Stimulated activated naive CD8-positive, alpha-beta T cell treated with anti-CD3 and anti-CD28 coated beads, Interleukin-15, amount 100 ng/mL, for 72 hours (primary cell): ENCODE data around the gene DSCAML1.

Experiments
- ATAC-seq: fragments of 150-1000 bp; cut with Tn5 transposase; 2 replicates; pipeline ENCODE4 v1.10.0; 2021; ENCODE audit warnings: mild to moderate bottlenecking, moderate library complexity
- DNase-seq, 2 donors: peaks; one replicate each; pipeline ENCODE4 v3.0.0; 2021 to 2022
- H3K27ac Mint-ChIP-seq, 2 donors: one replicate each; pipeline ENCODE4 v1.8.0; 2022; ENCODE audit warnings: mild to moderate bottlenecking in 2 of 2, mixed read lengths in 2 of 2, moderate library complexity in 2 of 2
- H3K27me3 Mint-ChIP-seq: one replicate; pipeline ENCODE4 v1.8.0; 2022; ENCODE audit warnings: mixed read lengths
- H3K4me1 Mint-ChIP-seq: one replicate; pipeline ENCODE4 v1.8.0; 2022; ENCODE audit warnings: mild to moderate bottlenecking, mixed read lengths
- H3K4me3 Mint-ChIP-seq, 2 donors: one replicate each; pipeline ENCODE4 v1.8.0; 2022; ENCODE audit warnings: mild to moderate bottlenecking in 2 of 2, mixed read lengths in 2 of 2, moderate library complexity in 1 of 2
- H3K9me3 Mint-ChIP-seq, 2 donors: one replicate each; pipeline ENCODE4 v1.8.0; 2022; ENCODE audit warnings: mixed read lengths in 2 of 2

DSCAML1 gene

GRCh38 chr11:117618982-117619355 is 178.0 kb downstream of the DSCAML1 start:
- H3K4me3 Mint-ChIP-seq, result no peak overlapping the region
- H3K27me3 Mint-ChIP-seq, result peaks cover 8% of the 10 kb centered on the region
- H3K4me1 Mint-ChIP-seq, result no peaks in the 10 kb centered on the region
- no peak overlapping the region for H3K27ac Mint-ChIP-seq
- no peak for ATAC-seq
- H3K9me3 Mint-ChIP-seq, result peaks cover 0 to 7% of the 10 kb centered on the region in 2 donors
- DNase-seq, result no peak

GRCh38 chr11:117618302-117618981 is 178.6 kb downstream of the DSCAML1 start:
- no peak overlapping the region for H3K27ac Mint-ChIP-seq
- H3K4me3 Mint-ChIP-seq, result no peak overlapping the region
- peaks cover 9% of the 10 kb centered on the region for H3K27me3 Mint-ChIP-seq
- no peak for ATAC-seq
- no peak for DNase-seq
- H3K9me3 Mint-ChIP-seq, result peaks cover 0 to 7% of the 10 kb centered on the region in 2 donors
- H3K4me1 Mint-ChIP-seq, result no peaks in the 10 kb centered on the region

- Mint-ChIP-seq H3K27me3 (peaks cover 16% of the 10 kb centered on the region), H3K4me1 (no peaks in the 10 kb centered on the region), H3K27ac (peak overlapping the region in 1 of 2 donors; percentile 8), H3K4me3 (no peak overlapping the region), H3K9me3 (peaks cover 0 to 7% of the 10 kb centered on the region in 2 donors)
- ATAC-seq (no peak), DNase-seq (no peak)
Measured at GRCh38 chr11:117616979-117617378, 180.0 kb downstream of the DSCAML1 start.

- no peak for DNase-seq
- Mint-ChIP-seq H3K4me1 (peaks cover 8% of the 10 kb centered on the region), H3K9me3 (no peaks in the 10 kb centered on the region), H3K27ac (no peak overlapping the region), H3K27me3 (peaks cover 16% of the 10 kb centered on the region), H3K4me3 (no peak overlapping the region)
- ATAC-seq, result no peak
Measured at GRCh38 chr11:117614728-117615127, 182.3 kb downstream of the DSCAML1 start.

- peaks cover 11% of the 10 kb centered on the region for H3K4me1 Mint-ChIP-seq
- peaks cover 16% of the 10 kb centered on the region for H3K27me3 Mint-ChIP-seq
- H3K4me3 Mint-ChIP-seq, result no peak overlapping the region
- no peak overlapping the region for H3K27ac Mint-ChIP-seq
- DNase-seq (no peak), ATAC-seq (no peak)
- H3K9me3 Mint-ChIP-seq, result no peaks in the 10 kb centered on the region
Measured at GRCh38 chr11:117613521-117613920, 183.5 kb downstream of the DSCAML1 start.

- ATAC-seq (no peak), DNase-seq (no peak)
- H3K27ac Mint-ChIP-seq, result no peak overlapping the region
- H3K4me3 Mint-ChIP-seq, result no peak overlapping the region
- H3K9me3 Mint-ChIP-seq, result no peaks in the 10 kb centered on the region
- peaks cover 15% of the 10 kb centered on the region for H3K4me1 Mint-ChIP-seq
- peaks cover 16% of the 10 kb centered on the region for H3K27me3 Mint-ChIP-seq
Measured at GRCh38 chr11:117612177-117612576, 184.8 kb downstream of the DSCAML1 start.

- H3K9me3 Mint-ChIP-seq, result no peaks in the 10 kb centered on the region
- H3K27me3 Mint-ChIP-seq, result peaks cover 16% of the 10 kb centered on the region
Measured at GRCh38 chr11:117610901-117611300, 186.1 kb downstream of the DSCAML1 start.

GRCh38 chr11:117610045-117610444 is 187.0 kb downstream of the DSCAML1 start:
- Mint-ChIP-seq H3K4me1 (peaks cover 36% of the 10 kb centered on the region), H3K27ac (peak overlapping the region; percentile 2 to 30), H3K4me3 (peak overlapping the region in 1 of 2 donors; percentile 37), H3K9me3 (no peaks in the 10 kb centered on the region), H3K27me3 (peaks cover 22% of the 10 kb centered on the region)
- peak; percentile 4 to 27 for DNase-seq
- ATAC-seq, result peak; percentile 62

More at GRCh38 chr11:117610901-117611300, 186.1 kb downstream of the DSCAML1 start:
- H3K4me3 Mint-ChIP-seq, result no peak overlapping the region
- DNase-seq (no peak), ATAC-seq (no peak)
- peaks cover 27% of the 10 kb centered on the region for H3K4me1 Mint-ChIP-seq
- no peak overlapping the region for H3K27ac Mint-ChIP-seq

- Mint-ChIP-seq H3K27ac (no peak overlapping the region), H3K4me1 (peaks cover 37% of the 10 kb centered on the region), H3K4me3 (no peak overlapping the region), H3K9me3 (no peaks in the 10 kb centered on the region), H3K27me3 (peaks cover 12% of the 10 kb centered on the region)
- DNase-seq (no peak), ATAC-seq (no peak)
Measured at GRCh38 chr11:117607449-117607848, 189.6 kb downstream of the DSCAML1 start.

- Mint-ChIP-seq H3K4me3 (peak overlapping the region in 1 of 2 donors; percentile 29), H3K9me3 (no peaks in the 10 kb centered on the region), H3K4me1 (peaks cover 37% of the 10 kb centered on the region), H3K27ac (no peak overlapping the region), H3K27me3 (peaks cover 12% of the 10 kb centered on the region)
- ATAC-seq, result peak; percentile 71
- DNase-seq, result no peak
Measured at GRCh38 chr11:117606790-117607189, 190.2 kb downstream of the DSCAML1 start.

GRCh38 chr11:117606211-117606610 is 190.8 kb downstream of the DSCAML1 start:
- no peaks in the 10 kb centered on the region for H3K9me3 Mint-ChIP-seq
- peak overlapping the region in 1 of 2 donors; percentile 29 for H3K4me3 Mint-ChIP-seq
- DNase-seq (peak in 1 of 2 donors; percentile 4), ATAC-seq (peak; percentile 92)
- no peak overlapping the region for H3K27ac Mint-ChIP-seq
- H3K4me1 Mint-ChIP-seq, result peaks cover 37% of the 10 kb centered on the region
- peaks cover 12% of the 10 kb centered on the region for H3K27me3 Mint-ChIP-seq

- no peak for ATAC-seq
- H3K9me3 Mint-ChIP-seq, result no peaks in the 10 kb centered on the region
- H3K4me1 Mint-ChIP-seq, result peaks cover 36% of the 10 kb centered on the region
- no peak for DNase-seq
- no peak overlapping the region for H3K4me3 Mint-ChIP-seq
- peaks cover 16% of the 10 kb centered on the region for H3K27me3 Mint-ChIP-seq
- no peak overlapping the region for H3K27ac Mint-ChIP-seq
Measured at GRCh38 chr11:117605331-117605730, 191.7 kb downstream of the DSCAML1 start.

- Mint-ChIP-seq H3K4me3 (no peak overlapping the region), H3K9me3 (no peaks in the 10 kb centered on the region), H3K27ac (peak overlapping the region in 1 of 2 donors; percentile 13), H3K27me3 (peaks cover 25% of the 10 kb centered on the region), H3K4me1 (peaks cover 27% of the 10 kb centered on the region)
- ATAC-seq (no peak), DNase-seq (no peak)
Measured at GRCh38 chr11:117604336-117604995, 192.6 kb downstream of the DSCAML1 start.

- Mint-ChIP-seq H3K4me3 (no peak overlapping the region), H3K9me3 (no peaks in the 10 kb centered on the region), H3K4me1 (peaks cover 27% of the 10 kb centered on the region), H3K27me3 (peaks cover 28% of the 10 kb centered on the region), H3K27ac (no peak overlapping the region)
- no peak for DNase-seq
- no peak for ATAC-seq
Measured at GRCh38 chr11:117603932-117604331, 193.1 kb downstream of the DSCAML1 start.

- ATAC-seq (no peak), DNase-seq (no peak)
- H3K4me1 Mint-ChIP-seq, result peaks cover 13% of the 10 kb centered on the region
- H3K27me3 Mint-ChIP-seq, result peaks cover 49% of the 10 kb centered on the region
- H3K9me3 Mint-ChIP-seq, result no peaks in the 10 kb centered on the region
- H3K4me3 Mint-ChIP-seq, result no peak overlapping the region
- H3K27ac Mint-ChIP-seq, result peak overlapping the region in 1 of 2 donors; percentile 5
Measured at GRCh38 chr11:117601006-117601708, 195.9 kb downstream of the DSCAML1 start.
